Ecto neural progenitor cell (in vitro differentiated cells): Measurements from ENCODE around the gene CEACAM4.
"Not testable (repeated sequence)": the region's sequence is repeated elsewhere in the genome, so short reads cannot be mapped to it uniquely, and the experiment has no call there.

Experiments
- DNase-seq: peaks from one replicate; pipeline ENCODE4 v3.0.0-alpha.2; 2018; ENCODE audit warnings: low spot score

CEACAM4 gene

DNA sequence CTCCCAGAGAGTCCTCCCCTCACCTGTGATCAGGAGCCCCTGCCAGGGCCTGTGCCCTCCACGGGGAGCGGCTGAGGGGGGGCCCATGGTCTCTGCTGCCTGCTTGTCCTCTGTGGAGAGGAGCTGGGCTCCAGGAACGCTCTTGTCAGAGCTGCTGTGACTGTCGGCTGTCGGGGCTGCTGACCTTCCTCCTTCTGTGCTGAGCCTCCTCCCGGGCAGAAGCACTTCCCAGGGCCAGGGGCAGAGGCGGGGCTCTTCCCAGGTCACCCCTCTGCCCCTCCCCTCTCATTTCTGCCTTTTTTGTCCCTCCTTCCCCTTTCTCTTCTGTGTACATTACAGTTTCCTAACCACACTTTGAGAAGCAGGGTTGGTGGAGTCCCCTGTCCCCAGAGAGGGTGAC is at the start of gene CEACAM4:
TSS of gene CEACAM4 (minus strand) at position 198 of the 400 bp plus-strand sequence. CDS start at position 87, 111 bp downstream.
- DNase-seq: no peak

DNA sequence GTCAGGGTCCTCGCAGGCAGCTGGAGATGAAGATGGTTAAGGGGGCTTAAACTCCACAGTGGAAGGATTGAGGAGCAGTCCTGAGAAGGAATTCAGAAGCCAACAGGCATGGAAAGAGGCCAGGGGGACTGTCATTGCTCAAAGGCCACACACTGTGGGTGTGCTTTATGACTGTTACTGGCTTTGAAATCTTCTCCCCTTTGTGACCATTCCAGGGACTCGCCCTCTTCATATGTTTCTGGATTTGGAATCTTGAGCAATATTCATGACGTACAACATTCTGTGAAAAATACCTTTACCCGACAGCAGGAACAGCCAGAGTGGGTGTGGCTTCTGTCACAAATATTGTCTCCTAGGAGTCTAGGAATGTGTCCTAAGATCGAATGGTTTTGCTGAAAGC is 44.6 kb upstream of the CEACAM4 start:
- no peak for DNase-seq

DNA sequence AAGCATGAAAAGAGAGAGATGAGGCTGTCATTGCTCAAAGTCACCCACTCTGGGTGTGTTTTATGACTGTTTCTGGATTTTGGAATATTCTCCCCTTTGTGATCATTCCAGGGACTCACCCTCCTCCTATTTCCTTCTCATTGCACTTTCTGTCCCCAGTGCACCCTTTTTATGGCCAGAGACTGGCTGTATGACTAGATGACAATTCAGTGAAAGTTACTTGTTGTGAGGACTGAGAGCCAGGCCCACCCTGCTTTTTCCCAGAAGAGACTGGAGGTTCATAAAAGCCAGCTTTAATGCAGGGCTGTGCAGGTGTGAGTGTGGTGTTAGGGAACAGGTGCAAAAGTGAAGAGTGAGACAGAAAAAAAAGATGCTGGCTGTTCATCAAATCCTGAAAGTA is 43.9 kb upstream of the CEACAM4 start:
- no peak for DNase-seq

DNA sequence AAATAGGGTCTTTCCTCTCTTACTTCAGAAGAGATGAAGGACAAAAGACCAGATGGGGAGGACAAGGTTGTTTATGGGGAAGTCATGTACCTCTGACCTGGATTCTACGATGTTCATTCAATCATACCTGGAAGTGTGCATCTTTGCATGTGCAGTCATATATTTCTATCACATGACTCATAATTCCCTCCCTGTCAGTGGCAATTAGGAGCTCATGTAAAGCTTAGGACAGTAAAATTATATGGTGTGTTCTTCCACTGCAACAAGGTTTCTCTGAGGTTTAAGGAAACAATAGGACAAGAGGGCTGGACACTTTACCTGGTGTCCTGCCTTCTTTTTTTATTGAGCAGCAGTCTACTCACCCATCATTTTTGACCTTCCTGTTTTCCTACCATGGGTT is 41.4 kb upstream of the CEACAM4 start:
- no peak for DNase-seq

DNA sequence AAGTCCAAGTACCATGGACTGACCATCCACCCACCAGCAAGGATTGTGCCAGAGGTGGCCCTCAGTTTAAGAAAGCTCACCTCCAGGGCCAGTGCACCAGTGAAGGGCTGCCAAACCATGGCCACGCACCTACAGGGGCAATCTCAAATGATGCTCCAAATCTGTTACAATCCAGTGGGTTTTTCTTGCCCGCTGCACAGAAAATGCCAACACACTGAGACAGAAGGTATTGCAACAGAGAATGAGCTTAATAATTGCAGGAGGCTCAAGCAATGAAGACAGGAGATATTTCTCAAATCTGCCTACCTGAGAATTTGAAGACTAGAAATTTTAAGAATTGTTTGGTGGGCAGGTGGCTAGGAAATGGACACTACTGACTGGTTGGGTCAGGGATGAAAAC is 39.2 kb upstream of the CEACAM4 start:
- DNase-seq: no peak

DNA sequence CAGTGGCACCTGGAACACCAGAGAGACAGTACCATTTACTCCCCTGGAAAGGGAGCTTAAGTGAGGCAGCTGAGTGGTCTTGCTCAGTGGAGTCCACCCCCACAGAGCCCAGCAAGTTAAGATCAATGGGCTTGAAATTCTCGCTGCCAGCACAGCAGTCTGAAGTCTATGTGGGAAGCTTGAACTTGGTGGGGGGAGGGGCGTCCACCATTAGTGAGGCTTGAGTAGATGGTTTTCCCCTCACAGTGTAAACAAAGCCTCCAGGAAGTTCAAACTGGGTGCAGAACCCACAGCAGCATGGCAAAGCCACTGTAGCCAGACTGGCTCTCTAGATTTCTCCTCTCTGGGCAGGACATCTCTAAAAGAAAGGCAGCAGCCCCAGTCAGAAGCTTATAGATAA is 30.3 kb upstream of the CEACAM4 start:
- DNase-seq: no peak

DNA sequence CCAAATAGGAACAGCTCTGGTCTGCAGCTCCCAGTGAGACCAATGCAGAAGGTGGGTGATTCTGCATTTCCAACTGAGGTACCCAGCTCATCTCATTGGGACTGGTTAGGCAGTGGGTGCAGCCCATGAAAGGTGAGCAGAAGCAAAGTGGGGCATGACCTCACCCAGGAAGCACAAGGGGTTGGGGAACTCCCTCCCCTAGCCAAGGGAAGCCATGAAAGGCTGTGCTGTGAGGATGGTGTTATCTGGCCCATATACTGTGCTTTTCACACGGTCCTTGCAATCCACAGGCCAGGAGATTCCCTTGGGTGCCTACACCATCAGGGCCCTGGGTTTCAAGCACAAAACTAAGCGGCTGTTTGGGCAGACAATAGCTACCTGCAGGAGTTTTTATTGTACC is 29.9 kb upstream of the CEACAM4 start:
- not testable (repeated sequence) for DNase-seq

DNA sequence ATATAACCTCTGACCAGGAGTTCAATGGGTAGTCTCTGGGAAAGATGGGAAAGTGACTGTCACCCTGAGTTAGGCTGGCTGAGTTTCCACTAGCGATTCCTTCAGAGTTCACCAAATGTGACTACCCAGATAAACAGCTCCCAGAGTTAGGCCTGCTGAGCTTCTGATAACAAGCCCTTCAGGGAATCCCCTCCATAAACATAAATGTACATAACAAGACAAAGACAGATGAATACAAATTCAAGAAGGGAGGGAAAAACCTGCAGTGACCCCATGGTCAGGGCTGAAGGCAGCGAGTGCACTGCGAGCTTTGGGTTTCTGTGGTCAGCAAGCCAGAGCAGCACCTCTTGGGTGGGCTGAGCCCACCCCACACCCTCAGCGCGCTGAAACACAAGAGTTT is 25.4 kb upstream of the CEACAM4 start:
- no peak for DNase-seq

DNA sequence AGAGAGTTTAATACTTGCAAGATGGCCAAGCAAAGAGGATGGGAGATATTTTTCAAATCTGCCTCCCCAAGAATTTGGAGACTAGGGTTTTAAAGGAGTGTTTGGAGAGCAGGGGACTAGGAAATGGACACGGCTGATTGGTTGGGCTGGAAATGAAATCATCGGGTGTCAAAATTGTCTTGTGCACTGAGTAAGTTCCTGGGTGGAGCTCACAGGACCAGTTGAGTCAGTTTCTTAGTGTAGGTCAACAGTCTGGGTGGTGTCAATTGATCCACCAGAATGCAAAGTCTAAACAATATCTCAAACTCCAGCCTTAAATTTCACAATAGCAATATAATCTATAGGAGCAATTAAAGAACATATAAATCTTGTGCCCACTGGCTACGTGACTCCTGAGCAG is 23.0 kb upstream of the CEACAM4 start:
- no peak for DNase-seq

DNA sequence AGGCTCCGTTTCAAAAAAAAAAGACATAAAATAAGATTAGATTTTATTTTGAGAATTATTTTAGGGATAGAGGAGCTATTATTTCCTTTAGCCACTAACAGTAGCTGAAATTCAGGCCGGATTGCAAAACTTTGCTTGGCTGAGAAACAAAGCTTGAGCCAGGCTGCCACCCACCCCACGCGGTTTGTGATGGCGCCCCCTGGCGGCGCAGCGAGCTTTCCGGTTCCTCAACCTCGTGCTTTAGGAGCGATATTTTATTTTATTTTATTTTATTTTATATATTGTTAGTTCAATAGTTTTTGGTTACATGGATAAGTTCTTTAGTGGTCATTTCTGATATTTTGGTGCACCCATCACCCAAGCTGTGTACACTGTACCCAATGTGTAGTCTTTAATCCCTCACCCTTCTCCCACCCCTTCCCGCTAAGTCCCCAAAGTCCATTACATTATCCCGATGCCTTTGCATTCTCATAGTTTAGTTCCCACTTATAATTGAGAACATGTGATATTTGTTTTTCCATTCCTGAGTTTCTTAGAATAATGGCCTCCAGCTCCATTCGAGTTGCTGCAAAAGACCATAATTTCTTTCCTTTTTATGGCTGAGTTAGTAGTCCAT is 19.8 kb upstream of the CEACAM4 start:
- no peak for DNase-seq

DNA sequence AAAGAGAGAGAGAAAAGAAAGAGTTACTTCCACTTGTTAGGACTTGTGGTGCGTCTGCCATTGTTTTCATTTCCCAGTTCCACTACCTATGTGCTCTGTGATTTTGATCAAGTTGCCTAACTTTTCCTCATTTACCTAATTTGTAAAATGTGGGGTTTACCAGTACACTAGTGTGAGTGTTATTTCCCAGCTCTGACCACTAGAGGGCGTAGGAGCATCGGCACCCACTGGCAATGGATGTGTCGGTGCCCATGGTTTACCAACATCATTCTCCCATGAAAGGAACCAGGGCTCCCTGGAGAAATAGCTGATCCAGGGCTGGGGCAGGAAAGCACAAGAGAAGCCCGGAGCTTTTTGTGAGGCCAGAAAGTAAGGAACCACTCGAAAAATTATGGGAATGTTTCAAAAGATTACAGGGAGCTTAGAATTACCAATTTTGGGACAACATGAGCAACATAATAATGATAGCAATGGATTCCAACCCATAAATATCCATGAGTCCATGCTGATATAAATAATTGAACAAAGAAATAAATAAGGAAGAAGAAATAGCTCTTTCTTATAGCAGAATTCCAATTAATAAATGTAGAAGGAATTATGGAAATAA is 15.1 kb upstream of the CEACAM4 start:
- peak; percentile 70 for DNase-seq

DNA sequence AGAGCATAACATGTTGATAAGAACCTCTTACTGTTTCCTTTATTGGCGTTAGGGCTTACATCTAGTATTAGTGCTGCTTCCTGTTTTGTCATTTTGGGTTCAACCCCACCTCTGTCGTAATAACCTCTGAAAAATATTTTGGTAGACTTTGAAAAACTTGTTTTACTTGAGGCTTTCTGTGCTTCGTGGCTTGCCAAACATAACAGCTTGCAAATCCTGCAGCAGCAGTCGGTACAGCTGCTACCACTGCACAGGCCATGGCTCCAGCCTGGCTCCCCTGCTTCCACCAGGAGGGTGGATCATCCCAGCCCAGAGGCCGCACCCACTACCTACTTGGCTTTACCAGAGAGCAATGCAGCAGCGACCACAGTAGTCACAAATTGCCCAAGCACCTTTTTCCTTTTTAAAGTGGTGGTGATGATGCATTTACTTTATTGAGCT is 11.8 kb upstream of the CEACAM4 start:
- peak; percentile 29 for DNase-seq

DNA sequence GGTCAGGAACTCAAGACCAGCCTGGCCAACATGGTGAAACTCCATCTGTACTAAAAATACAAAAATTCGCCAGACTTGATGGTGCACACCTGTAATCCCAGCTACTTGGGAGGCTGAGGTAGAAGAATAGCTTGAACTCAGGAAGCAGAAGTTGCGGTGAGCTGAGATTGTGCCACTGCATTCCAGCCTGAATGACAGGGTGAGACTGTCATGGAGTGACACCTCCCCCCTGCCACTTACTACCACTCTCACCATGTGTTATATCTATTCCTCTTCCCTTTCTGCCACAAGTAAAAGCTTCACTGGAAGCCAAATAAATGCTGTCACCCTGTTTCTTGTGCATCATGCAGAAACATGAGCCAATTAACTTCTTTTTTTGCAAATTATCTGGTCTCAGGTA is 10.6 kb upstream of the CEACAM4 start:
- no peak for DNase-seq

DNA sequence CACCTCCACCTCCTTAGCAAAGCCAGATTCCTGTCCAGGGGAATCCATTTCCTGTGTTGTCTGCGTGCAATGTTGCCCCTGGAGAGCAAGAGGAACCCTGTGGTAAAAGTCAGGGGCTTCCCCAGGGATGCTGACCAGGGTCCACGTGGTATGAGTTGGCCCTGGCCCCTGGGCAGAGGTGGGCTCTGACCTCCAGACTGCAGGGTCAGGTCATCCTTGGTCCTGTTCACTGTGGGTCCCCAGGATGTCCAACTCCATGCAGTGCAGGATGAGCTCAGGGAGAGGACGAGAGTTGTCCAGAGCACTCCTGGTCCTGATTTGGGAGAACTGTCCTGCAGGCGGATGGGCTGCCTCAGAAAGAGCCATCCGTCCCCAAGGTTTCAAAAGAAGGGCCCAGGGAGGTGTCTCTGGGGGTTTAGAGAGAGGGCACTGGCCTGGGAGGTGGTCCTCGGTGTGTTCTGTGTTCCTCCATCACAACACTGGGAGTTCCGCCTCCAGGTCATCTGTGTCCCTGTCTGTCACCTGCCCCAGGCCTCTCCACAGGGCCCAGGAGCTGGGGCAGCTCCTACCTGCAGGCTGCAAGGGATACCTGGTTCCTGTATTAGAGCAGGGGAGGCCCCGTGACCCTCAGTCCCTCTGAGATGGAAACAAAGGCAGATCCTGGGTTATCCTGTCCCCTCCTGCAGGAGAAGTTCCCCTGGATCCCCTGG is 1.2 kb upstream of the CEACAM4 start:
- DNase-seq: no peak

DNA sequence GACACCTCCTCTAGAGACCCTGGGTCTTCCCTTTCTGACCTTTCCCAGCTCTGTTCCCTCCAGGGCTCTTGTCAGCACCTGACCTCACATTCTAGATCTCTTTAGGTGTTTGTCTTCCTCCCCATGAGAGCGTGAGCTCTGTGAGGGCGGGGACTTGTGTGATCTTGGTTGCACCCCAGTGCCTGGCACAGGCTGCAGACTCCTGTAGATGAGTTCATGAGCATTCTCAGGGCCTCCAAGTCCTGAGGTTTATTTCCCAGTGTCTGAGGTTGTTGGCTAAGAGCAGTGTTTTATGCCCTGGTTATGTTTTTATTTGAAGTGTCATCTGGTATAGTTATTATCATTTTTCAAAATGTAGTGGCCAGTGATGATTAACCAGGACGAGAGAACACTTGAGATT is 596 bp downstream of the CEACAM4 start:
- no peak for DNase-seq

DNA sequence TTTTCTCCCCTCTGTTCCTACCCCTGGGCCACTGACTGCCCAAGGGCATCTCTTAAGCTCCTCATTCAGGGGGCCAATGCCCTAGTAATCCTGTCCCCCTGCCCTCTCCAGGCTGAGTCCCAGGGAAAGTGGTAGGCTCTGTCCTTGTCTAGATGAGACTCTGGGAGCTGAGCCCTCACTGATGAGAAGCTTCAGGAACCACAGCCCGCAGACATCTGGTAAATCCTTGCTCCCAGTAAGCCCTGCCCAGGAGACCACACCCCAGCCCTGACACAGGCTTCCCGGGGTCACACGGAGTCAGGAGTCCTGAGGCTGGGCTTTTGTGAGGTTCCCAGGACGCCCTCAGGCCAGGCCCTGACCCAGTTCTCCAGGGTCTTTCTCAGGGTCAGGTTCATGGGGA is 1.9 kb downstream of the CEACAM4 start:
- DNase-seq: peak; percentile 32

DNA sequence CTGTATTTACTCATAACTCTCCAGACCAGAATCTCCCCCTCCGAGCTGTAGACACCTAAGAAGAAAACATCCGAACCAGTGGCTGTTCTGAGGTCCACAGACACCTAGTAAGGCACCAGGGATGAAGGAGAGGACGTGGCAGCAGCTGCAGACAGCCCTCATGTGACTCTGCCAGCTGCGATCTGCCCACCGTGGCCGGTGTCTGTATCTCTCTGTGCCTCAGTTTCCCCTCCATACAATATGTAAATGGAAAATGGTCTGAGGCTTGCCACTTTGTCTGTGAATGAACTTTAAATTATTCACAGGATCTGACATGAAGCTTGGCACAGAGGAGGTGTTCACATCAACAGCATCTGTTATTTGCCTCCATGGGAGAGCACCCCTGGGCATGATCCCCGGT is 2.4 kb downstream of the CEACAM4 start:
- DNase-seq: peak; percentile 22

DNA sequence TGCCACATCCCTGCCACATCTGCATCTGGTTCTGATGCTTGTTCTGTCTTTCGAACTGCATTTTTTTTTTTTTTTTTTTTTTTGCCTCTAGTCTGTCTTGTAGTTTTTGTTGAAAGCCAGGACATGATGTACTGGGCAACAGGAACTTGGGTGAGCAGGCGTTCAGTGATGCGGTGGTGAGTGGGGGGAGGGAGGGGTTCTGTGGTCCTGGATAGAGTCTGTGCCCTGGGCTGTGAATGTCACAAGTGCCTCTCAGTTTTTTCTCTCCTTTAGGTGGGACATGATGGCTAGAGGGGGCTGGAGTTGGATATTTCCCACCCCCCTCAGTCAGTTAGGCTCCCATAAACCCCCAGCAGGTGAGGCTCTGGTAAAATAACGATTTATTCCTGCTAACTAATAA is 3.5 kb downstream of the CEACAM4 start:
- DNase-seq: no peak

DNA sequence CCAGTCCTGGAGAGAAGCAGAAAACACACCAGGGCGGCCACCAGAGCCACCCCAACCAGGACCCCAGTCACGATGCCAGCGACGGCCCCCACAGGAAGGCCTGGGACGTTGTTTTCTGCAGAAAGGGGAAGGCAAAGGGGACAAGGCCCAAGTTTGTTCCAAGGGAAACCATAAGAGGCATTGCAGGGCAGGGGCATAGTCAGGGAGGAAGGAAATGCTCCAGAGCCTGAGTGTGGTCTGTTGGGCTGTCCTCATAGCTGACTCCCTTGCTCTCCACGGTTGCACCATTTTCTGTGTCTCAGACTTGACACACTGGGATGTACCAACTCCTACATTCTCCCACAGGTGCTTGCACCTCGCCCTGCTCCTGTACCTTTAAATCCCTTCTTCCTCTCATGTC is 5.2 kb downstream of the CEACAM4 start:
- peak; percentile 11 for DNase-seq

DNA sequence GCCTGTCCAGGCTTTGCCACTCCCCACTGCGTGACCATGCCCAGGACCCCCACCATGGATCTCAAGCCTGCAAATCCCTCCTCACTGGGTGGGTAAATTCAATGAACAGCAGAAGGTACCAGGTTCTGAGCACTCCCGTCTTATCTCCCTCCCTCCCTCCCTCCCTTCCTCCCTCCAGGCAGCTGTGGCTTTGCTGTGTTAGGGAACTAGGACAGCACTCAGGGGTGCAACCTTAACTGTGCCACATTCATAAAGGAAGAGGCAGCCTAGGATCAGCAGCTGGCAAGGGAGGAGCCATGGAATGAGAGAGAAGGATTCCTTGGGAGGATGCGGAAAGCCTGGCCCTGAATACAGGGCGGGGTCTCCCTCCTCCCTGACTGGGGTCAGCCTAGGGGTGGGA is 5.6 kb downstream of the CEACAM4 start:
- DNase-seq: no peak

DNA sequence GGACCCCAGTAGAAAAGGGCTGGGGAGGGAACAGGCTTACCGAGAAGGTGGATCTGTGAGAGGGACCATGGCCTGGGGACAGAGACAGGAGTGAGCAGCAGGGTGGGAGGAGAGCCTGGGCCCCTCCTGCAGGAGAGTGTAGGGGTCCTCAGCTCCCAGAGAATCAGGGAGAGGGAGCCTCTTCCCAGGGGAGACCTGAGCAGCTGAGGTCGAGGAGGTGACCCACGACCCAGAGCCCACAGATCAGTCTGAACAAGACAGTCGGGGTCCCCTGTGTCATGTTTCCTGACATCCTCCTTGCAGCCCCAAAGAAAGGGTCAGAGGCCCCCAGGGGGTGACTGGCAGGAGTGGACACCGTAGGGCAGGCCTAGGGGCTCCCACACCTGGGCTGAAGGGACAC is 6.7 kb downstream of the CEACAM4 start:
- DNase-seq: peak; percentile 30

DNA sequence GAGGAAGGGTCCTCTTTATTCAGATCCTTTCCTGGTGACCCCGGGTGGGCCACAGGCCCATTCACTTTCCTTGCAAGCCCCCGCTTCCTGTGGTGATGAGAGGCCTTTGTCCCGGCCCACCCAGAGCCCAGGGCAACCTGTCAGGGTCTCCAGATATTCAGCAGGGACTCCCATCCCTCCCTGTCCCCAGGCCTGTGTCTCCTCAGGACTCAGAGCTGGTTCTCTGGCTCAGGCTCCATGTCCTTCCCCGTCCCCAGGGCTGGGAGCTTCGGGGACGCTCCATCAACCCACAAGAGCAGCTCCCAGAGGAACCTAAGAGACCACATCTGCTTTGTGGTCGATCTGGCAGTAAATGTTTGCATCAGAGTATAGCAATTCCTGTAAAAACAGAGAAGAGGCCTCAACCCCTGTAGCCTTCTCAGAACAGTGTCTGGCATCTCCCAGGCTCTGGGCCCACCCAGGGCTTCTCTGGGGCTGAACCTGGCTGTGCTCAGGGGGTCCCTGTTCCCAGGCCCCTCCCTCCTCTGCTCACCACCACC is 7.8 kb downstream of the CEACAM4 start:
- peak; percentile 13 for DNase-seq
